GM21447 (cell line): Measurements from ENCODE around the gene MAG.
"Not testable (repeated sequence)": the region's sequence is repeated elsewhere in the genome, so short reads cannot be mapped to it uniquely, and the experiment has no call there.

ENCODE experiments used
- ATAC-seq: cut with Tn5 transposase; IDR thresholded peaks from one replicate; pipeline ENCODE4 v1.9.1; 2021; ENCODE audit not compliant: unreplicated experiment

MAG gene

GRCh38 chr19:35279374-35279773 lies 12.6 kb upstream of the MAG start:
- ATAC-seq, result no peak

- ATAC-seq, result no peak
These were observed 11.8 kb upstream of the MAG start for GRCh38 chr19:35279985-35280821.

- no peak for ATAC-seq
These were observed 10.7 kb upstream of the MAG start for GRCh38 chr19:35281303-35281702.

GRCh38 chr19:35284153-35285094 lies 7.5 kb upstream of the MAG start:
- ATAC-seq, result no peak

GRCh38 chr19:35285095-35285449 lies 6.9 kb upstream of the MAG start:
- no peak for ATAC-seq

GRCh38 chr19:35285465-35285864 lies 6.5 kb upstream of the MAG start:
- ATAC-seq, result not testable (repeated sequence)

- ATAC-seq, result not testable (repeated sequence)
These were observed 5.9 kb upstream of the MAG start for GRCh38 chr19:35286101-35286500.

GRCh38 chr19:35287713-35288112 lies 4.2 kb upstream of the MAG start:
- no peak for ATAC-seq

GRCh38 chr19:35288331-35288730 lies 3.6 kb upstream of the MAG start:
- no peak for ATAC-seq

- ATAC-seq, result no peak
These were observed 3.1 kb upstream of the MAG start for GRCh38 chr19:35288906-35289305.

- ATAC-seq, result no peak
These were observed 1.4 kb upstream of the MAG start for GRCh38 chr19:35290381-35291127.

- ATAC-seq, result no peak
These were observed 702 bp upstream of the MAG start for GRCh38 chr19:35291259-35291658.

- ATAC-seq, result no peak
These were observed 731 bp downstream of the MAG start for GRCh38 chr19:35292421-35293362.

- ATAC-seq, result no peak
These were observed 1.4 kb downstream of the MAG start for GRCh38 chr19:35293363-35293739.

- ATAC-seq, result no peak
These were observed 1.8 kb downstream of the MAG start for GRCh38 chr19:35293808-35294207.

GRCh38 chr19:35294328-35294727 lies 2.4 kb downstream of the MAG start:
- ATAC-seq, result no peak

- no peak for ATAC-seq
These were observed 3.2 kb downstream of the MAG start for GRCh38 chr19:35294859-35295791.

- ATAC-seq, result peak; percentile 76
These were observed 4.0 kb downstream of the MAG start for GRCh38 chr19:35295792-35296462.
